Ureter (tissue), 1 donor: ENCODE data around the gene PABPC1L2A. TPM values are rescaled to one million over a fixed set of nuclear protein-coding genes. Genes with fewer than 3 reads are reported as not detected.
"Not testable (repeated sequence)": the region's sequence is repeated elsewhere in the genome, so short reads cannot be mapped to it uniquely, and the experiment has no call there.

ENCODE experiments used
- DNase-seq: peaks from one replicate; pipeline ENCODE4 v3.0.0-alpha.2; 2020; ENCODE audit warnings: low spot score
- total RNA-seq: library from RNA; stranded (reverse); gene quantifications from one replicate; pipeline ENCODE4 v1.2.4, GENCODE V29; 2023
- donor health status: DM: yes; HTN: yes; CAD: no.

PABPC1L2A gene
- total RNA-seq = not detected

GRCh38 chrX:73079024-73079562, at the start of gene PABPC1L2A:
Gene PABPC1L2A (minus strand): TSS chrX:73079512. CDS start chrX:73079386, 126 bp downstream.
- DNase-seq = not testable (repeated sequence)

GRCh38 chrX:73127700-73128241, 48.5 kb upstream of the PABPC1L2A start:
- no peak for DNase-seq

GRCh38 chrX:73126240-73126639, 46.9 kb upstream of the PABPC1L2A start:
- no peak for DNase-seq

GRCh38 chrX:73099505-73099904, 20.2 kb upstream of the PABPC1L2A start:
- not testable (repeated sequence) for DNase-seq

- DNase-seq = not testable (repeated sequence)
Measured at GRCh38 chrX:73086766-73087165, 7.5 kb upstream of the PABPC1L2A start.

GRCh38 chrX:73079884-73080283, 572 bp upstream of the PABPC1L2A start:
- DNase-seq = not testable (repeated sequence)

- DNase-seq = not testable (repeated sequence)
Measured at GRCh38 chrX:73078597-73078996, 715 bp downstream of the PABPC1L2A start.

- DNase-seq = no peak
Measured at GRCh38 chrX:73076838-73077237, 2.5 kb downstream of the PABPC1L2A start.

- no peak for DNase-seq
Measured at GRCh38 chrX:73069365-73070035, 9.8 kb downstream of the PABPC1L2A start.

GRCh38 chrX:73068467-73069364, 10.6 kb downstream of the PABPC1L2A start:
- no peak for DNase-seq

- DNase-seq = not testable (repeated sequence)
Measured at GRCh38 chrX:73067761-73068466, 11.4 kb downstream of the PABPC1L2A start.

- no peak for DNase-seq
Measured at GRCh38 chrX:73028876-73029275, 50.4 kb downstream of the PABPC1L2A start.

Other genes starting within 250 kb of the PABPC1L2A start
- not detected for gene FAM236C, start 166.9 kb downstream of the PABPC1L2A start, total RNA-seq
- gene FAM236A, start 141.3 kb downstream of the PABPC1L2A start, total RNA-seq = not detected
- gene DMRTC1, start 135.7 kb downstream of the PABPC1L2A start, total RNA-seq = not detected
- not detected for gene PABPC1L2B, start 76.6 kb downstream of the PABPC1L2A start, total RNA-seq
- gene NAP1L2, start 135.3 kb upstream of the PABPC1L2A start, total RNA-seq = 8.9 TPM